GM12878 (cell line): ENCODE measurements around the gene SNX13. TPM values are rescaled to one million over a fixed set of nuclear protein-coding genes. Genes with fewer than 3 reads are reported as not detected.

Source experiments
- CHD1 ChIP-seq: IDR thresholded peaks from 2 replicates; pipeline ENCODE4 v1.6.1; 2012; ENCODE audit warnings: low read depth, low read length, improper control_type of control experiment
- ETV6 ChIP-seq, 2 experiments: fragments of 450-650 bp in 1 of 2; IDR thresholded peaks in 1 of 2; conservative IDR thresholded peaks in 1 of 2; 2 replicates each; pipeline ENCODE4 v1.6.1; 2014; ENCODE audit warnings: antibody characterized with exemption in 1 of 2, borderline replicate concordance in 1 of 2, low read depth in 1 of 2, mild to moderate bottlenecking in 1 of 2, moderate library complexity in 1 of 2
- FOXK2 ChIP-seq: fragments of 450-650 bp; IDR thresholded peaks from 2 replicates; pipeline ENCODE4 v1.6.1; 2017; ENCODE audit warnings: mild to moderate bottlenecking, moderate library complexity
- LARP7 ChIP-seq: fragments of 450-650 bp; IDR thresholded peaks from 2 replicates; pipeline ENCODE4 v1.6.1; 2017; ENCODE audit warnings: mild to moderate bottlenecking
- MTA2 ChIP-seq: fragments of 450-650 bp; IDR thresholded peaks from 2 replicates; pipeline ENCODE4 v1.6.1; 2016; ENCODE audit warnings: low read depth, mild to moderate bottlenecking, moderate library complexity
- RFX5 ChIP-seq: IDR thresholded peaks from 2 replicates; pipeline ENCODE4 v1.6.1; 2011; ENCODE audit warnings: low read depth, low read length, improper control_type of control experiment
- ZNF217 ChIP-seq: fragments of 450-650 bp; IDR thresholded peaks from 2 replicates; pipeline ENCODE4 v1.6.1; 2017; ENCODE audit warnings: antibody characterized with exemption, mild to moderate bottlenecking
- ZNF24 ChIP-seq: fragments of 450-650 bp; IDR thresholded peaks from 2 replicates; pipeline ENCODE4 v1.6.1; 2017; ENCODE audit warnings: antibody characterized with exemption, mild to moderate bottlenecking
- polyA plus RNA-seq, 11 experiments: library from polyadenylated mRNA; depleted of rRNA in 4 of 11; unstranded in 6 of 11; stranded (reverse) in 5 of 11; fragments of >200 nt; fragmentation: Nextera tagmentation in 4 of 11; fragmentation: Illumina TruSeq in 1 of 11; extraction: Ambion mirVana in 4 of 11; extraction: Trizol in 1 of 11; gene quantifications; 1 replicate in 1 of 11; 2 replicates in 10 of 11; pipeline versions ENCODE4 v1.2.1 to v1.2.3, GENCODE V29; 2011 to 2016; ENCODE audit warnings: inconsistent platforms in 2 of 11, missing spikeins in 2 of 11, low read depth in 1 of 11
- total RNA-seq, 4 experiments: library from RNA; depleted of rRNA in 3 of 4; stranded (reverse); fragments of >200 nt in 3 of 4; fragmentation: Illumina TruSeq in 1 of 4; extraction: Trizol in 1 of 4; gene quantifications; 2 replicates each; pipeline versions ENCODE4 v1.2.1 to v1.2.3, GENCODE V29; 2013 to 2021
- TF ChIP-seq, protein P1 (sequence below): fragments of 450-650 bp; formaldehyde crosslinking; IDR thresholded peaks from 2 replicates; pipeline ENCODE4 v1.5.0; 2022; ENCODE audit warnings: mild to moderate bottlenecking, missing genetic modification characterization
- TF ChIP-seq, protein P2 (sequence below): fragments of 450-650 bp; IDR thresholded peaks from 2 replicates; pipeline ENCODE4 v1.6.1; 2016; ENCODE audit warnings: mild to moderate bottlenecking
- TF ChIP-seq, protein P3 (sequence below): fragments of 450-650 bp; IDR thresholded peaks from 2 replicates; pipeline ENCODE4 v1.6.1; 2017; ENCODE audit warnings: borderline replicate concordance
- TF ChIP-seq, protein P4 (sequence below): fragments of 450-650 bp; IDR thresholded peaks from 2 replicates; pipeline ENCODE4 v1.6.1; 2017; ENCODE audit warnings: mild to moderate bottlenecking
- TF ChIP-seq, protein P5 (sequence below): IDR thresholded peaks from 2 replicates; pipeline ENCODE4 v1.6.1; 2012; ENCODE audit warnings: improper control_type of control experiment, low read depth, low read length; ENCODE audit not compliant: insufficient replicate concordance
- TF ChIP-seq, protein P6 (sequence below): IDR thresholded peaks from 2 replicates; pipeline ENCODE4 v1.6.1; 2011; ENCODE audit warnings: mild to moderate bottlenecking, low read depth, low read length, moderate library complexity; ENCODE audit not compliant: insufficient replicate concordance

The SNX13 gene
- total and polyA plus RNA-seq, 10 of the 15 experiments (the other 5 are each of a cell fraction or from before 2014, with no cell fraction given), result 2.2 to 17.1 (median 11.9) TPM

DNA sequence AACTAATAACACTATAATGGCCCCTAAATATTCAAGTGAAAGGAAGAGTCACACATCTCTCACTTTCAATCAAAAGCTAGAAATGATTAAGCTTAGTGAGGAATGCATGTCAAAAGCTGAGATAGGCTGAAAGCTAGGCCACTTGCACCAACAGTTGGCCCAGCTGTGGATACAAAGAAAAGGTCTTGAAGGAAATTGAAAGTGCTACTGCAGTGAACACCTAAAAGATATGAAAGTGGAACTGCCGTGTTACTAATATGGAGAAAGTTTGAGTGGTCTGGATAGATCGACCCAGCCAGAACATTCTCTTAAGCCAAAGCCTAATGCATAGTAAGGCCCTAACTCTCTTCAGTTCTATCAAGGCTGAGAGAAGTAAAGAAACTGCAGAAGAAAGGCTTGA is 12.1 kb upstream of the SNX13 start (continued):
- TF ChIP-seq, protein P1, sequence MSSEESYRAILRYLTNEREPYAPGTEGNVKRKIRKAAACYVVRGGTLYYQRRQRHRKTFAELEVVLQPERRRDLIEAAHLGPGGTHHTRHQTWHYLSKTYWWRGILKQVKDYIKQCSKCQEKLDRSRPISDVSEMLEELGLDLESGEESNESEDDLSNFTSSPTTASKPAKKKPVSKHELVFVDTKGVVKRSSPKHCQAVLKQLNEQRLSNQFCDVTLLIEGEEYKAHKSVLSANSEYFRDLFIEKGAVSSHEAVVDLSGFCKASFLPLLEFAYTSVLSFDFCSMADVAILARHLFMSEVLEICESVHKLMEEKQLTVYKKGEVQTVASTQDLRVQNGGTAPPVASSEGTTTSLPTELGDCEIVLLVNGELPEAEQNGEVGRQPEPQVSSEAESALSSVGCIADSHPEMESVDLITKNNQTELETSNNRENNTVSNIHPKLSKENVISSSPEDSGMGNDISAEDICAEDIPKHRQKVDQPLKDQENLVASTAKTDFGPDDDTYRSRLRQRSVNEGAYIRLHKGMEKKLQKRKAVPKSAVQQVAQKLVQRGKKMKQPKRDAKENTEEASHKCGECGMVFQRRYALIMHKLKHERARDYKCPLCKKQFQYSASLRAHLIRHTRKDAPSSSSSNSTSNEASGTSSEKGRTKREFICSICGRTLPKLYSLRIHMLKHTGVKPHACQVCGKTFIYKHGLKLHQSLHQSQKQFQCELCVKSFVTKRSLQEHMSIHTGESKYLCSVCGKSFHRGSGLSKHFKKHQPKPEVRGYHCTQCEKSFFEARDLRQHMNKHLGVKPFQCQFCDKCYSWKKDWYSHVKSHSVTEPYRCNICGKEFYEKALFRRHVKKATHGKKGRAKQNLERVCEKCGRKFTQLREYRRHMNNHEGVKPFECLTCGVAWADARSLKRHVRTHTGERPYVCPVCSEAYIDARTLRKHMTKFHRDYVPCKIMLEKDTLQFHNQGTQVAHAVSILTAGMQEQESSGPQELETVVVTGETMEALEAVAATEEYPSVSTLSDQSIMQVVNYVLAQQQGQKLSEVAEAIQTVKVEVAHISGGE (CRISPR knock-in tag), result no peak
- TF ChIP-seq, protein P2, sequence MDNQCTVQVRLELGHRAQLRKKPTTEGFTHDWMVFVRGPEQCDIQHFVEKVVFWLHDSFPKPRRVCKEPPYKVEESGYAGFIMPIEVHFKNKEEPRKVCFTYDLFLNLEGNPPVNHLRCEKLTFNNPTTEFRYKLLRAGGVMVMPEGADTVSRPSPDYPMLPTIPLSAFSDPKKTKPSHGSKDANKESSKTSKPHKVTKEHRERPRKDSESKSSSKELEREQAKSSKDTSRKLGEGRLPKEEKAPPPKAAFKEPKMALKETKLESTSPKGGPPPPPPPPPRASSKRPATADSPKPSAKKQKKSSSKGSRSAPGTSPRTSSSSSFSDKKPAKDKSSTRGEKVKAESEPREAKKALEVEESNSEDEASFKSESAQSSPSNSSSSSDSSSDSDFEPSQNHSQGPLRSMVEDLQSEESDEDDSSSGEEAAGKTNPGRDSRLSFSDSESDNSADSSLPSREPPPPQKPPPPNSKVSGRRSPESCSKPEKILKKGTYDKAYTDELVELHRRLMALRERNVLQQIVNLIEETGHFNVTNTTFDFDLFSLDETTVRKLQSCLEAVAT, result no peak
- TF ChIP-seq RFX5 (no peak), ETV6 (conservative IDR thresholded peaks at IDR 0.05 in 1 of 2, IDR thresholded peaks at IDR 0.05 in 1 of 2; ENCODE audit: borderline replicate concordance in 1 of 2, low read depth in 1 of 2) (peak in 1 of 2 experiments; percentile 96; a peak in 2 of 4 replicates), MTA2 (no peak), FOXK2 (no peak), CHD1 (no peak), ZNF24 (no peak), ZNF217 (peak; percentile 54; the same call in 1 of the 2 replicates), LARP7 (no peak)
- TF ChIP-seq, protein P3, sequence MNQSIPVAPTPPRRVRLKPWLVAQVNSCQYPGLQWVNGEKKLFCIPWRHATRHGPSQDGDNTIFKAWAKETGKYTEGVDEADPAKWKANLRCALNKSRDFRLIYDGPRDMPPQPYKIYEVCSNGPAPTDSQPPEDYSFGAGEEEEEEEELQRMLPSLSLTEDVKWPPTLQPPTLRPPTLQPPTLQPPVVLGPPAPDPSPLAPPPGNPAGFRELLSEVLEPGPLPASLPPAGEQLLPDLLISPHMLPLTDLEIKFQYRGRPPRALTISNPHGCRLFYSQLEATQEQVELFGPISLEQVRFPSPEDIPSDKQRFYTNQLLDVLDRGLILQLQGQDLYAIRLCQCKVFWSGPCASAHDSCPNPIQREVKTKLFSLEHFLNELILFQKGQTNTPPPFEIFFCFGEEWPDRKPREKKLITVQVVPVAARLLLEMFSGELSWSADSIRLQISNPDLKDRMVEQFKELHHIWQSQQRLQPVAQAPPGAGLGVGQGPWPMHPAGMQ, result no peak
- TF ChIP-seq, protein P4, sequence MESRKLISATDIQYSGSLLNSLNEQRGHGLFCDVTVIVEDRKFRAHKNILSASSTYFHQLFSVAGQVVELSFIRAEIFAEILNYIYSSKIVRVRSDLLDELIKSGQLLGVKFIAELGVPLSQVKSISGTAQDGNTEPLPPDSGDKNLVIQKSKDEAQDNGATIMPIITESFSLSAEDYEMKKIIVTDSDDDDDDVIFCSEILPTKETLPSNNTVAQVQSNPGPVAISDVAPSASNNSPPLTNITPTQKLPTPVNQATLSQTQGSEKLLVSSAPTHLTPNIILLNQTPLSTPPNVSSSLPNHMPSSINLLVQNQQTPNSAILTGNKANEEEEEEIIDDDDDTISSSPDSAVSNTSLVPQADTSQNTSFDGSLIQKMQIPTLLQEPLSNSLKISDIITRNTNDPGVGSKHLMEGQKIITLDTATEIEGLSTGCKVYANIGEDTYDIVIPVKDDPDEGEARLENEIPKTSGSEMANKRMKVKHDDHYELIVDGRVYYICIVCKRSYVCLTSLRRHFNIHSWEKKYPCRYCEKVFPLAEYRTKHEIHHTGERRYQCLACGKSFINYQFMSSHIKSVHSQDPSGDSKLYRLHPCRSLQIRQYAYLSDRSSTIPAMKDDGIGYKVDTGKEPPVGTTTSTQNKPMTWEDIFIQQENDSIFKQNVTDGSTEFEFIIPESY, result no peak
- TF ChIP-seq, protein P5, sequence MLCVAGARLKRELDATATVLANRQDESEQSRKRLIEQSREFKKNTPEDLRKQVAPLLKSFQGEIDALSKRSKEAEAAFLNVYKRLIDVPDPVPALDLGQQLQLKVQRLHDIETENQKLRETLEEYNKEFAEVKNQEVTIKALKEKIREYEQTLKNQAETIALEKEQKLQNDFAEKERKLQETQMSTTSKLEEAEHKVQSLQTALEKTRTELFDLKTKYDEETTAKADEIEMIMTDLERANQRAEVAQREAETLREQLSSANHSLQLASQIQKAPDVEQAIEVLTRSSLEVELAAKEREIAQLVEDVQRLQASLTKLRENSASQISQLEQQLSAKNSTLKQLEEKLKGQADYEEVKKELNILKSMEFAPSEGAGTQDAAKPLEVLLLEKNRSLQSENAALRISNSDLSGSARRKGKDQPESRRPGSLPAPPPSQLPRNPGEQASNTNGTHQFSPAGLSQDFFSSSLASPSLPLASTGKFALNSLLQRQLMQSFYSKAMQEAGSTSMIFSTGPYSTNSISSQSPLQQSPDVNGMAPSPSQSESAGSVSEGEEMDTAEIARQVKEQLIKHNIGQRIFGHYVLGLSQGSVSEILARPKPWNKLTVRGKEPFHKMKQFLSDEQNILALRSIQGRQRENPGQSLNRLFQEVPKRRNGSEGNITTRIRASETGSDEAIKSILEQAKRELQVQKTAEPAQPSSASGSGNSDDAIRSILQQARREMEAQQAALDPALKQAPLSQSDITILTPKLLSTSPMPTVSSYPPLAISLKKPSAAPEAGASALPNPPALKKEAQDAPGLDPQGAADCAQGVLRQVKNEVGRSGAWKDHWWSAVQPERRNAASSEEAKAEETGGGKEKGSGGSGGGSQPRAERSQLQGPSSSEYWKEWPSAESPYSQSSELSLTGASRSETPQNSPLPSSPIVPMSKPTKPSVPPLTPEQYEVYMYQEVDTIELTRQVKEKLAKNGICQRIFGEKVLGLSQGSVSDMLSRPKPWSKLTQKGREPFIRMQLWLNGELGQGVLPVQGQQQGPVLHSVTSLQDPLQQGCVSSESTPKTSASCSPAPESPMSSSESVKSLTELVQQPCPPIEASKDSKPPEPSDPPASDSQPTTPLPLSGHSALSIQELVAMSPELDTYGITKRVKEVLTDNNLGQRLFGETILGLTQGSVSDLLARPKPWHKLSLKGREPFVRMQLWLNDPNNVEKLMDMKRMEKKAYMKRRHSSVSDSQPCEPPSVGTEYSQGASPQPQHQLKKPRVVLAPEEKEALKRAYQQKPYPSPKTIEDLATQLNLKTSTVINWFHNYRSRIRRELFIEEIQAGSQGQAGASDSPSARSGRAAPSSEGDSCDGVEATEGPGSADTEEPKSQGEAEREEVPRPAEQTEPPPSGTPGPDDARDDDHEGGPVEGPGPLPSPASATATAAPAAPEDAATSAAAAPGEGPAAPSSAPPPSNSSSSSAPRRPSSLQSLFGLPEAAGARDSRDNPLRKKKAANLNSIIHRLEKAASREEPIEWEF, result no peak
- TF ChIP-seq, protein P6, sequence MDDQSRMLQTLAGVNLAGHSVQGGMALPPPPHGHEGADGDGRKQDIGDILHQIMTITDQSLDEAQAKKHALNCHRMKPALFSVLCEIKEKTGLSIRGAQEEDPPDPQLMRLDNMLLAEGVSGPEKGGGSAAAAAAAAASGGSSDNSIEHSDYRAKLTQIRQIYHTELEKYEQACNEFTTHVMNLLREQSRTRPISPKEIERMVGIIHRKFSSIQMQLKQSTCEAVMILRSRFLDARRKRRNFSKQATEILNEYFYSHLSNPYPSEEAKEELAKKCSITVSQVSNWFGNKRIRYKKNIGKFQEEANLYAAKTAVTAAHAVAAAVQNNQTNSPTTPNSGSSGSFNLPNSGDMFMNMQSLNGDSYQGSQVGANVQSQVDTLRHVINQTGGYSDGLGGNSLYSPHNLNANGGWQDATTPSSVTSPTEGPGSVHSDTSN, result no peak
